ENCODE measurements around the gene UGT1A8. TPM values are rescaled to one million over a fixed set of nuclear protein-coding genes. Genes with fewer than 3 reads are reported as not detected.
"Not testable (repeated sequence)": the region's sequence is repeated elsewhere in the genome, so short reads cannot be mapped to it uniquely, and the experiment has no call there.

Gene UGT1A8
- total and polyA plus RNA-seq, 12 donors = 0.11 TPM; not detected in 11

GRCh38 chr2:233627331-233628025 is 10.0 kb downstream of the UGT1A8 start:
- H3K27ac ChIP-seq = no peak overlapping the region
- no peak for TF ChIP-seq CTCF (IDR thresholded peaks at IDR 0.05)
- peaks cover 0 to 7% (median 0%) of the 10 kb centered on the region in 7 donors for H3K27me3 ChIP-seq
- no peak for DNase-seq
- no peak for ATAC-seq
- 53 to 56% methylated on average over 5 of the region's 5 CpGs for WGBS, 2 donors
- no peaks in the 10 kb centered on the region for H3K36me3 ChIP-seq
- H3K4me1 ChIP-seq = no peaks in the 10 kb centered on the region
- no peak overlapping the region for H3K4me3 ChIP-seq
- intact Hi-C loops (cut with DNase I) = no loop called here
- H3K9me3 ChIP-seq = peaks cover 0 to 35% (median 0%) of the 10 kb centered on the region in 11 donors

GRCh38 chr2:233636306-233636705 is 18.9 kb downstream of the UGT1A8 start, which contains the start of gene UGT1A10:
Gene UGT1A10, plus strand, starts transcription at chr2:233636448. Its CDS starts 75 bp downstream, at chr2:233636523.
- H3K4me1 ChIP-seq; H3K27ac ChIP-seq; DNase-seq; intact Hi-C loops (cut with DNase I); ATAC-seq; H3K4me3 ChIP-seq; H3K36me3 ChIP-seq; H3K9me3 ChIP-seq; H3K27me3 ChIP-seq: not testable (repeated sequence)
- WGBS, 2 donors = 85 to 88% methylated on average over 10 of the region's 10 CpGs

- Histone ChIP-seq H3K36me3 (no peaks in the 10 kb centered on the region), H3K27ac (no peak overlapping the region), H3K9me3 (peaks cover 0 to 18% (median 0%) of the 10 kb centered on the region in 11 donors), H3K4me1 (no peaks in the 10 kb centered on the region), H3K4me3 (no peak overlapping the region), H3K27me3 (peaks cover 0 to 5% (median 0%) of the 10 kb centered on the region in 7 donors)
- 39 to 46% methylated on average over 5 of the region's 5 CpGs for WGBS, 2 donors
- intact Hi-C loops (cut with DNase I) = no loop called here
- no peak for TF ChIP-seq CTCF (IDR thresholded peaks at IDR 0.05)
- ATAC-seq = no peak
- DNase-seq = no peak
Measured at GRCh38 chr2:233638836-233639235, 21.4 kb downstream of the UGT1A8 start.

- DNase-seq = no peak
- Histone ChIP-seq H3K27me3 (peaks cover 0 to 5% (median 0%) of the 10 kb centered on the region in 7 donors), H3K36me3 (no peaks in the 10 kb centered on the region), H3K4me1 (no peaks in the 10 kb centered on the region), H3K4me3 (no peak overlapping the region), H3K27ac (no peak overlapping the region), H3K9me3 (peaks cover 0 to 18% (median 0%) of the 10 kb centered on the region in 11 donors)
- ATAC-seq = no peak
- intact Hi-C loops (cut with DNase I) = no loop called here
- no peak for TF ChIP-seq CTCF (IDR thresholded peaks at IDR 0.05)
Measured at GRCh38 chr2:233639860-233640259, 22.4 kb downstream of the UGT1A8 start.

GRCh38 chr2:233643128-233643527 is 25.7 kb downstream of the UGT1A8 start:
- Histone ChIP-seq H3K4me1 (no peaks in the 10 kb centered on the region), H3K27me3 (no peaks in the 10 kb centered on the region), H3K4me3 (no peak overlapping the region), H3K9me3 (peaks cover 0 to 37% (median 5%) of the 10 kb centered on the region in 11 donors), H3K27ac (no peak overlapping the region), H3K36me3 (no peaks in the 10 kb centered on the region)
- no peak for TF ChIP-seq CTCF (IDR thresholded peaks at IDR 0.05)
- intact Hi-C loops (cut with DNase I) = no loop called here
- ATAC-seq (no peak), DNase-seq (no peak)
- WGBS, 2 donors = 59 to 68% methylated on average over 1 of the region's 1 CpG

GRCh38 chr2:233646033-233646432 is 28.6 kb downstream of the UGT1A8 start:
- H3K27me3 ChIP-seq; DNase-seq; H3K27ac ChIP-seq; ATAC-seq; H3K4me3 ChIP-seq; H3K36me3 ChIP-seq; intact Hi-C loops (cut with DNase I); H3K4me1 ChIP-seq: not testable (repeated sequence)
- 83 to 88% methylated on average over 3 of the region's 3 CpGs for WGBS, 2 donors
- peaks cover 0 to 37% (median 5%) of the 10 kb centered on the region in 11 donors for H3K9me3 ChIP-seq

All from heart right ventricle (tissue), 16 donors.